ENCODE results near the gene ADD3. TPM values are rescaled to one million over a fixed set of nuclear protein-coding genes. Genes with fewer than 3 reads are reported as not detected.

ADD3 gene
- total and polyA plus RNA-seq, 4 donors = 15.4 to 55.9 (median 22.8) TPM

DNA sequence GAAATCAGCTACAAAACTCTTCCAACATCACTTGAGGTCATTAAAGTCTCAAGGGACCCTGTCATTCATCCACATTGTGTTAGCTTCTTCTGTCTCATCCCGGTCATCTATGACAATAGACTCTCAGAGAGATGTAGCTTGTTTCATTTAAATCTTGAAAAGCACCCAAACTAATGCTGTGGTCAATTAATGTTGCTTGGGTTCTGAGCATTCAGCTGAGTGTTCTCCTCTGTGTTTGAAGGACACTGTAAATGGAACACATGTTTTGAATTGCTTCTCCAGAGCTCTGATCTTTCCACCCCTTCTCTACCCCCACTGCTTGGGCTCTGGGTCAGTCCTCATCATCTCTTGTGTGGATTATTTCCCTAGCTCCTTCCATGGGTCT, 19.6 kb upstream of the ADD3 start:
- Histone ChIP-seq H3K9ac (ENCODE audit: low read depth in 1 of 2, low read length in 2 of 2) (no peak overlapping the region), H3K27ac (ENCODE audit: low read depth in 1 of 2, low read length in 2 of 2) (no peak overlapping the region), H3K9me3 (ENCODE audit: control insufficient read depth in 4 of 4, low read length in 3 of 4) (no peaks in the 10 kb centered on the region), H3K27me3 (ENCODE audit: control insufficient read depth in 4 of 4, insufficient read depth in 4 of 4, low read length in 3 of 4) (no peaks in the 10 kb centered on the region), H3K4me1 (ENCODE audit: control insufficient read depth in 4 of 4, insufficient read depth in 4 of 4, low read length in 3 of 4) (no peaks in the 10 kb centered on the region), H3K36me3 (ENCODE audit: control insufficient read depth in 4 of 4, insufficient read depth in 3 of 4, low read depth in 1 of 4, low read length in 3 of 4) (no peaks in the 10 kb centered on the region), H3K4me3 (ENCODE audit: low read depth in 1 of 3, low read length in 3 of 3) (no peak overlapping the region)
- no peak for DNase-seq (ENCODE audit: low spot score)
- TF ChIP-seq, protein P1, sequence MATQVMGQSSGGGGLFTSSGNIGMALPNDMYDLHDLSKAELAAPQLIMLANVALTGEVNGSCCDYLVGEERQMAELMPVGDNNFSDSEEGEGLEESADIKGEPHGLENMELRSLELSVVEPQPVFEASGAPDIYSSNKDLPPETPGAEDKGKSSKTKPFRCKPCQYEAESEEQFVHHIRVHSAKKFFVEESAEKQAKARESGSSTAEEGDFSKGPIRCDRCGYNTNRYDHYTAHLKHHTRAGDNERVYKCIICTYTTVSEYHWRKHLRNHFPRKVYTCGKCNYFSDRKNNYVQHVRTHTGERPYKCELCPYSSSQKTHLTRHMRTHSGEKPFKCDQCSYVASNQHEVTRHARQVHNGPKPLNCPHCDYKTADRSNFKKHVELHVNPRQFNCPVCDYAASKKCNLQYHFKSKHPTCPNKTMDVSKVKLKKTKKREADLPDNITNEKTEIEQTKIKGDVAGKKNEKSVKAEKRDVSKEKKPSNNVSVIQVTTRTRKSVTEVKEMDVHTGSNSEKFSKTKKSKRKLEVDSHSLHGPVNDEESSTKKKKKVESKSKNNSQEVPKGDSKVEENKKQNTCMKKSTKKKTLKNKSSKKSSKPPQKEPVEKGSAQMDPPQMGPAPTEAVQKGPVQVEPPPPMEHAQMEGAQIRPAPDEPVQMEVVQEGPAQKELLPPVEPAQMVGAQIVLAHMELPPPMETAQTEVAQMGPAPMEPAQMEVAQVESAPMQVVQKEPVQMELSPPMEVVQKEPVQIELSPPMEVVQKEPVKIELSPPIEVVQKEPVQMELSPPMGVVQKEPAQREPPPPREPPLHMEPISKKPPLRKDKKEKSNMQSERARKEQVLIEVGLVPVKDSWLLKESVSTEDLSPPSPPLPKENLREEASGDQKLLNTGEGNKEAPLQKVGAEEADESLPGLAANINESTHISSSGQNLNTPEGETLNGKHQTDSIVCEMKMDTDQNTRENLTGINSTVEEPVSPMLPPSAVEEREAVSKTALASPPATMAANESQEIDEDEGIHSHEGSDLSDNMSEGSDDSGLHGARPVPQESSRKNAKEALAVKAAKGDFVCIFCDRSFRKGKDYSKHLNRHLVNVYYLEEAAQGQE (IDR thresholded peaks at IDR 0.05) = no peak
- TF ChIP-seq GABPA (IDR thresholded peaks at IDR 0.05 in 1 of 2, conservative IDR thresholded peaks at IDR 0.05 in 1 of 2) = no peak
- TF ChIP-seq, protein P2, sequence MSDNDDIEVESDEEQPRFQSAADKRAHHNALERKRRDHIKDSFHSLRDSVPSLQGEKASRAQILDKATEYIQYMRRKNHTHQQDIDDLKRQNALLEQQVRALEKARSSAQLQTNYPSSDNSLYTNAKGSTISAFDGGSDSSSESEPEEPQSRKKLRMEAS (IDR thresholded peaks at IDR 0.05) = no peak
- TF ChIP-seq HNF4A (conservative IDR thresholded peaks at IDR 0.05) = no peak
- TF ChIP-seq, protein P3, sequence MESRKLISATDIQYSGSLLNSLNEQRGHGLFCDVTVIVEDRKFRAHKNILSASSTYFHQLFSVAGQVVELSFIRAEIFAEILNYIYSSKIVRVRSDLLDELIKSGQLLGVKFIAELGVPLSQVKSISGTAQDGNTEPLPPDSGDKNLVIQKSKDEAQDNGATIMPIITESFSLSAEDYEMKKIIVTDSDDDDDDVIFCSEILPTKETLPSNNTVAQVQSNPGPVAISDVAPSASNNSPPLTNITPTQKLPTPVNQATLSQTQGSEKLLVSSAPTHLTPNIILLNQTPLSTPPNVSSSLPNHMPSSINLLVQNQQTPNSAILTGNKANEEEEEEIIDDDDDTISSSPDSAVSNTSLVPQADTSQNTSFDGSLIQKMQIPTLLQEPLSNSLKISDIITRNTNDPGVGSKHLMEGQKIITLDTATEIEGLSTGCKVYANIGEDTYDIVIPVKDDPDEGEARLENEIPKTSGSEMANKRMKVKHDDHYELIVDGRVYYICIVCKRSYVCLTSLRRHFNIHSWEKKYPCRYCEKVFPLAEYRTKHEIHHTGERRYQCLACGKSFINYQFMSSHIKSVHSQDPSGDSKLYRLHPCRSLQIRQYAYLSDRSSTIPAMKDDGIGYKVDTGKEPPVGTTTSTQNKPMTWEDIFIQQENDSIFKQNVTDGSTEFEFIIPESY (IDR thresholded peaks at IDR 0.05) = no peak
- TF ChIP-seq HNF4G (IDR thresholded peaks at IDR 0.05) = no peak
- no peak for TF ChIP-seq JUND (IDR thresholded peaks at IDR 0.05)
- TF ChIP-seq, protein P4, sequence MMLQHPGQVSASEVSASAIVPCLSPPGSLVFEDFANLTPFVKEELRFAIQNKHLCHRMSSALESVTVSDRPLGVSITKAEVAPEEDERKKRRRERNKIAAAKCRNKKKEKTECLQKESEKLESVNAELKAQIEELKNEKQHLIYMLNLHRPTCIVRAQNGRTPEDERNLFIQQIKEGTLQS (IDR thresholded peaks at IDR 0.05) = no peak
- no peak for TF ChIP-seq EGR1 (IDR thresholded peaks at IDR 0.05; ENCODE audit: low read depth in 2 of 2)
- TF ChIP-seq FOXA1 (IDR thresholded peaks at IDR 0.05) = no peak
- TF ChIP-seq FOXA2 (IDR thresholded peaks at IDR 0.05) = no peak
- TF ChIP-seq RAD21 (IDR thresholded peaks at IDR 0.05) = no peak
- 90% methylated on average over 1 of the region's 1 CpG for WGBS

- H3K27me3 ChIP-seq (ENCODE audit: control insufficient read depth in 4 of 4, insufficient read depth in 4 of 4, low read length in 3 of 4) = no peaks in the 10 kb centered on the region
- 94% methylated on average over 1 of the region's 1 CpG for WGBS
- DNase-seq (ENCODE audit: low spot score) = no peak
- TF ChIP-seq, protein P1 (IDR thresholded peaks at IDR 0.05) = no peak
- TF ChIP-seq FOXA1 (IDR thresholded peaks at IDR 0.05) (no peak), HNF4G (IDR thresholded peaks at IDR 0.05) (no peak), NR2F2 (IDR thresholded peaks at IDR 0.05) (no peak), GABPA (IDR thresholded peaks at IDR 0.05 in 1 of 2, conservative IDR thresholded peaks at IDR 0.05 in 1 of 2) (no peak), EGR1 (IDR thresholded peaks at IDR 0.05; ENCODE audit: low read depth in 2 of 2) (no peak), HNF4A (conservative IDR thresholded peaks at IDR 0.05) (no peak), RAD21 (IDR thresholded peaks at IDR 0.05) (no peak), JUND (IDR thresholded peaks at IDR 0.05) (no peak), YY1 (IDR thresholded peaks at IDR 0.05) (no peak), SP1 (IDR thresholded peaks at IDR 0.05) (no peak)
- TF ChIP-seq, protein P5, sequence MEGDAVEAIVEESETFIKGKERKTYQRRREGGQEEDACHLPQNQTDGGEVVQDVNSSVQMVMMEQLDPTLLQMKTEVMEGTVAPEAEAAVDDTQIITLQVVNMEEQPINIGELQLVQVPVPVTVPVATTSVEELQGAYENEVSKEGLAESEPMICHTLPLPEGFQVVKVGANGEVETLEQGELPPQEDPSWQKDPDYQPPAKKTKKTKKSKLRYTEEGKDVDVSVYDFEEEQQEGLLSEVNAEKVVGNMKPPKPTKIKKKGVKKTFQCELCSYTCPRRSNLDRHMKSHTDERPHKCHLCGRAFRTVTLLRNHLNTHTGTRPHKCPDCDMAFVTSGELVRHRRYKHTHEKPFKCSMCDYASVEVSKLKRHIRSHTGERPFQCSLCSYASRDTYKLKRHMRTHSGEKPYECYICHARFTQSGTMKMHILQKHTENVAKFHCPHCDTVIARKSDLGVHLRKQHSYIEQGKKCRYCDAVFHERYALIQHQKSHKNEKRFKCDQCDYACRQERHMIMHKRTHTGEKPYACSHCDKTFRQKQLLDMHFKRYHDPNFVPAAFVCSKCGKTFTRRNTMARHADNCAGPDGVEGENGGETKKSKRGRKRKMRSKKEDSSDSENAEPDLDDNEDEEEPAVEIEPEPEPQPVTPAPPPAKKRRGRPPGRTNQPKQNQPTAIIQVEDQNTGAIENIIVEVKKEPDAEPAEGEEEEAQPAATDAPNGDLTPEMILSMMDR (IDR thresholded peaks at IDR 0.05; ENCODE audit: low read depth, low read length, missing input control) = no peak
- TF ChIP-seq, protein P4 (IDR thresholded peaks at IDR 0.05) = no peak
- TF ChIP-seq, protein P3 (IDR thresholded peaks at IDR 0.05) = no peak
Measured at GRCh38 chr10:109991266-109991855, 16.4 kb upstream of the ADD3 start.

More at GRCh38 chr10:109991266-109991855, 16.4 kb upstream of the ADD3 start:
- H3K4me1 ChIP-seq (ENCODE audit: control insufficient read depth in 4 of 4, insufficient read depth in 4 of 4, low read length in 3 of 4) = no peaks in the 10 kb centered on the region
- H3K9ac ChIP-seq (ENCODE audit: low read depth in 1 of 2, low read length in 2 of 2) = no peak overlapping the region
- H3K36me3 ChIP-seq (ENCODE audit: control insufficient read depth in 4 of 4, insufficient read depth in 3 of 4, low read depth in 1 of 4, low read length in 3 of 4) = no peaks in the 10 kb centered on the region
- no peak overlapping the region for H3K27ac ChIP-seq (ENCODE audit: low read depth in 1 of 2, low read length in 2 of 2)
- H3K4me3 ChIP-seq (ENCODE audit: low read depth in 1 of 3, low read length in 3 of 3) = no peak overlapping the region
- no peaks in the 10 kb centered on the region for H3K9me3 ChIP-seq (ENCODE audit: control insufficient read depth in 4 of 4, low read length in 3 of 4)
